Suprapubic skin (tissue), 4 donors: ENCODE results near the gene ZBTB20. TPM values are rescaled to one million over a fixed set of nuclear protein-coding genes. Genes with fewer than 3 reads are reported as not detected.

Experiments used
- DNase-seq, 2 donors: peaks; one replicate each; pipeline ENCODE4 v3.0.0-alpha.2; 2019; ENCODE audit warnings: low spot score in 2 of 2
- H3K27ac ChIP-seq: fragments of 200-600 bp; sonication (generic); one replicate; pipeline ENCODE4 v1.5.1; 2019
- H3K27me3 ChIP-seq: fragments of 200-600 bp; sonication (generic); one replicate; pipeline ENCODE4 v1.5.1; 2019
- H3K36me3 ChIP-seq: fragments of 200-600 bp; sonication (generic); one replicate; pipeline ENCODE4 v1.5.1; 2019
- H3K4me1 ChIP-seq: fragments of 200-600 bp; sonication (generic); one replicate; pipeline ENCODE4 v1.5.1; 2019
- H3K4me3 ChIP-seq: fragments of 200-600 bp; sonication (generic); one replicate; pipeline ENCODE4 v1.5.1; 2019; ENCODE audit warnings: mild to moderate bottlenecking
- H3K9me3 ChIP-seq: fragments of 200-600 bp; sonication (generic); one replicate; pipeline ENCODE4 v1.5.1; 2019
- CTCF ChIP-seq, 2 donors: fragments of 200-600 bp in 1 of 2; fragments of 450-650 bp in 1 of 2; sonication (generic) in 1 of 2; IDR thresholded peaks; one replicate each; pipeline ENCODE4 v1.5.1; 2016 to 2019; ENCODE audit warnings: antibody characterized with exemption in 2 of 2, mild to moderate bottlenecking in 1 of 2, moderate library complexity in 1 of 2
- EP300 ChIP-seq: sonication (generic); formaldehyde crosslinking; IDR thresholded peaks from one replicate; pipeline ENCODE4 v1.6.1; 2017; ENCODE audit warnings: antibody characterized with exemption
- POLR2A ChIP-seq, 2 donors: fragments of 450-650 bp; IDR thresholded peaks; one replicate each; pipeline ENCODE4 v1.6.1; 2017; ENCODE audit warnings: antibody characterized with exemption in 2 of 2, mild to moderate bottlenecking in 2 of 2, moderate library complexity in 2 of 2
- POLR2AphosphoS5 ChIP-seq, 3 donors: sonication (generic); formaldehyde crosslinking; IDR thresholded peaks; one replicate each; pipeline ENCODE4 v1.6.1; 2017; ENCODE audit warnings: antibody characterized with exemption in 3 of 3
- WGBS: methylation state at CpG from one replicate; pipeline ENCODE4 v1.1.5; 2018; 5-methylcytosine and 5-hydroxymethylcytosine counted together
- total RNA-seq, 4 donors: library from RNA; depleted of rRNA; stranded (reverse); fragments of >200 nt; gene quantifications; one replicate each; pipeline ENCODE4 v1.1.0, GENCODE V29; 2016

Gene ZBTB20
- total RNA-seq, 4 donors from 2014 or later, result 23.6 to 77.2 (median 39.4) TPM

- no peak overlapping the region for H3K4me3 ChIP-seq
- no peak for DNase-seq
- peak overlapping the region; percentile 66 for H3K27ac ChIP-seq
- H3K27me3 ChIP-seq, result no peaks in the 10 kb centered on the region
- no peaks in the 10 kb centered on the region for H3K9me3 ChIP-seq
- peaks cover 22% of the 10 kb centered on the region for H3K4me1 ChIP-seq
- WGBS, result 67% methylated on average over 2 of the region's 2 CpGs
- H3K36me3 ChIP-seq, result no peaks in the 10 kb centered on the region
- TF ChIP-seq POLR2AphosphoS5 (IDR thresholded peaks at IDR 0.05) (no peak), POLR2A (IDR thresholded peaks at IDR 0.05) (no peak), CTCF (IDR thresholded peaks at IDR 0.05) (no peak), EP300 (no peak)
Observed at GRCh38 chr3:115071166-115071565, 75.9 kb downstream of the ZBTB20 start.

- no peak for DNase-seq
- no peak for TF ChIP-seq CTCF (IDR thresholded peaks at IDR 0.05)
- no peak for TF ChIP-seq POLR2AphosphoS5 (IDR thresholded peaks at IDR 0.05)
- no peak overlapping the region for H3K4me3 ChIP-seq
- H3K27me3 ChIP-seq, result no peaks in the 10 kb centered on the region
- H3K9me3 ChIP-seq, result no peaks in the 10 kb centered on the region
- no peaks in the 10 kb centered on the region for H3K36me3 ChIP-seq
- H3K4me1 ChIP-seq, result peaks cover 22% of the 10 kb centered on the region
- no peak overlapping the region for H3K27ac ChIP-seq
Observed at GRCh38 chr3:115068799-115069198, 78.3 kb downstream of the ZBTB20 start.

- no peak for DNase-seq
- TF ChIP-seq CTCF (IDR thresholded peaks at IDR 0.05), result no peak
- no peak for TF ChIP-seq POLR2A (IDR thresholded peaks at IDR 0.05)
- no peak for TF ChIP-seq EP300
- no peak for TF ChIP-seq POLR2AphosphoS5 (IDR thresholded peaks at IDR 0.05)
- Histone ChIP-seq H3K9me3 (no peaks in the 10 kb centered on the region), H3K4me3 (no peak overlapping the region), H3K27me3 (no peaks in the 10 kb centered on the region), H3K36me3 (peaks cover 3% of the 10 kb centered on the region), H3K27ac (peak overlapping the region; percentile 11), H3K4me1 (no peaks in the 10 kb centered on the region)
Observed at GRCh38 chr3:115062412-115062956, 84.6 kb downstream of the ZBTB20 start.

GRCh38 chr3:115062009-115062408, 85.1 kb downstream of the ZBTB20 start:
- H3K4me1 ChIP-seq, result no peaks in the 10 kb centered on the region
- H3K36me3 ChIP-seq, result peaks cover 3% of the 10 kb centered on the region
- WGBS, result 63% methylated on average over 2 of the region's 2 CpGs
- DNase-seq, result no peak
- H3K9me3 ChIP-seq, result no peaks in the 10 kb centered on the region
- H3K27ac ChIP-seq, result peak overlapping the region; percentile 11
- H3K4me3 ChIP-seq, result no peak overlapping the region
- H3K27me3 ChIP-seq, result no peaks in the 10 kb centered on the region
- TF ChIP-seq POLR2AphosphoS5 (IDR thresholded peaks at IDR 0.05) (no peak), EP300 (no peak), POLR2A (IDR thresholded peaks at IDR 0.05) (no peak), CTCF (IDR thresholded peaks at IDR 0.05) (no peak)

GRCh38 chr3:115052906-115053305, 94.2 kb downstream of the ZBTB20 start:
- Histone ChIP-seq H3K9me3 (no peaks in the 10 kb centered on the region), H3K27ac (no peak overlapping the region), H3K36me3 (no peaks in the 10 kb centered on the region), H3K4me3 (no peak overlapping the region), H3K27me3 (no peaks in the 10 kb centered on the region), H3K4me1 (no peaks in the 10 kb centered on the region)
- TF ChIP-seq POLR2A (IDR thresholded peaks at IDR 0.05) (no peak), POLR2AphosphoS5 (IDR thresholded peaks at IDR 0.05) (no peak), EP300 (no peak), CTCF (IDR thresholded peaks at IDR 0.05) (no peak)
- WGBS, result 60% methylated on average over 3 of the region's 3 CpGs
- no peak for DNase-seq
